PC-3 (cell line): ENCODE measurements around the gene CDH13. TPM values are rescaled to one million over a fixed set of nuclear protein-coding genes. Genes with fewer than 3 reads are reported as not detected.

Experiments used
- ATAC-seq: fragments of 200-7000 bp; cut with Tn5 transposase; 2 replicates; pipeline ENCODE4 v1.9.1; 2020; ENCODE audit warnings: mild to moderate bottlenecking, moderate library complexity
- BruUV-seq: library from RNA; stranded (reverse); fragments of 400-500 nt; replicated peaks from 2 replicates; lab custom pipeline; 2021; lab: Mats Ljungman, UMichigan
- CTCF ChIA-PET: fragments of 300-600 bp; sonication (Branson Sonifier 250); formaldehyde crosslinking; loops from one replicate; lab custom pipeline; 2022; ENCODE audit warnings: antibody characterized with exemption; lab: Charles Lee
- POLR2A ChIA-PET: fragments of 300-600 bp; sonication (Branson Sonifier 250); formaldehyde crosslinking; loops from one replicate; lab custom pipeline; 2022; ENCODE audit warnings: antibody characterized with exemption; ENCODE audit not compliant: unreplicated experiment; lab: Charles Lee
- DNase-seq: peaks from one replicate; pipeline ENCODE4 v3.0.0-alpha.2; 2015
- H2AFZ ChIP-seq: fragments of 300-600 bp; sonication (generic); 2 replicates; pipeline ENCODE4 v1.6.0; 2016; ENCODE audit warnings: antibody characterized with exemption, low read length
- H3F3A ChIP-seq: fragments of 300-600 bp; sonication (generic); one replicate; pipeline ENCODE4 v1.6.0; 2017; ENCODE audit warnings: antibody characterized with exemption, low read length, control low read depth, mild to moderate bottlenecking; ENCODE audit not compliant: unreplicated experiment
- H3K27ac ChIP-seq: fragments of 300-600 bp; sonication (generic); 2 replicates; pipeline ENCODE4 v1.5.1; 2016; ENCODE audit warnings: mild to moderate bottlenecking, low read length
- H3K27me3 ChIP-seq: fragments of 300-600 bp; sonication (generic); 2 replicates; pipeline ENCODE4 v1.6.1; 2016; ENCODE audit warnings: low read length, mixed read lengths
- H3K36me3 ChIP-seq: fragments of 300-600 bp; sonication (generic); 2 replicates; pipeline ENCODE4 v1.6.1; 2016; ENCODE audit warnings: low read depth, mixed run types, low read length, mixed read lengths
- H3K4me1 ChIP-seq: fragments of 300-600 bp; sonication (generic); 2 replicates; pipeline ENCODE4 v1.5.1; 2016; ENCODE audit warnings: low read length; ENCODE audit not compliant: insufficient read depth
- H3K4me2 ChIP-seq: fragments of 300-600 bp; sonication (generic); 2 replicates; pipeline ENCODE4 v1.6.0; 2016; ENCODE audit warnings: low read length
- H3K4me3 ChIP-seq: fragments of 300-600 bp; sonication (generic); 2 replicates; pipeline ENCODE4 v1.5.1; 2016; ENCODE audit warnings: mild to moderate bottlenecking, low read length, mixed read lengths
- H3K79me2 ChIP-seq: fragments of 300-600 bp; sonication (generic); 2 replicates; pipeline ENCODE4 v1.6.1; 2017; ENCODE audit warnings: low read length, mixed read lengths
- H3K9ac ChIP-seq: fragments of 300-600 bp; sonication (generic); 2 replicates; pipeline ENCODE4 v1.6.0; 2016; ENCODE audit warnings: mild to moderate bottlenecking, low read length
- H3K9me2 ChIP-seq: fragments of 300-600 bp; sonication (generic); replicated peaks from 2 replicates; pipeline ENCODE4 v1.6.1; 2016; ENCODE audit warnings: mixed run types, low read length, mixed read lengths
- H3K9me3 ChIP-seq: fragments of 300-600 bp; sonication (generic); 2 replicates; pipeline ENCODE4 v1.6.1; 2016; ENCODE audit warnings: low read length, mixed read lengths
- H4K20me1 ChIP-seq: fragments of 300-600 bp; sonication (generic); 2 replicates; pipeline ENCODE4 v1.6.1; 2016; ENCODE audit warnings: low read length, mixed read lengths
- EZH2 ChIP-seq: fragments of 300-600 bp; sonication (generic); IDR thresholded peaks from one replicate; pipeline ENCODE4 v1.6.1; 2017; ENCODE audit warnings: antibody characterized with exemption, mild to moderate bottlenecking, low read length; ENCODE audit not compliant: unreplicated experiment
- EZH2phosphoT487 ChIP-seq: fragments of 300-600 bp; sonication (generic); IDR thresholded peaks from 2 replicates; pipeline ENCODE4 v1.6.1; 2018; ENCODE audit warnings: mild to moderate bottlenecking, antibody characterized with exemption, low read length, borderline replicate concordance
- intact Hi-C: fragments of 100-400 bp; cut with micrococcal nuclease; formaldehyde crosslinking; loops from 2 replicates; pipeline ENCODE4 v1.9.0; 2023
- total RNA-seq: library from RNA; depleted of rRNA; stranded (reverse); fragments of >200 nt; gene quantifications from 2 replicates; pipeline ENCODE4 v1.2.3, GENCODE V29; 2014
- TF ChIP-seq, protein P1 (sequence below): fragments of 300-600 bp; sonication (generic); conservative IDR thresholded peaks from 2 replicates; pipeline ENCODE4 v1.5.1; 2017; ENCODE audit warnings: antibody characterized with exemption, low read depth, mild to moderate bottlenecking, low read length

Gene CDH13
- total RNA-seq, 1 experiment from 2014 or later = 0.36 TPM

DNA sequence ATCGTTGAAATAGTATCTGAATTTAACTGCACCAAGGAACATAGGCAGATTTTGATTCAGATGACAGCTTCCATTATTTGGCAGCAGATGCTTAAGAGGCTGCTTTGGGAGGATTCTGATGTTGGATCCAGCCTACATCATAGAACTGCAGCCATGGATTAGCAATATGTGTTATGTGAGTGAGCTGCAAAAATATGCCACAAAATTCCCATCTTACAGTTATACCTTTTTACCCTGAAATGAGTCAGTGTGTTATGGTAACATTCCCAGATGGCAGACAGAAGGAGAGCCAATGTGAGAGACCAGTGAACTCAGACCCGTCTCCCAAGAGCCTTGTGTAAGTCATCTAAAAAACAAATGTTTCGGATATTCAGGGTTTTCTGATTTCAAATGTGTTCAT is 206.1 kb downstream of the CDH13 start:
- DNase-seq = no peak
- POLR2A ChIA-PET = no interaction called here
- BruUV-seq = no TSS peak

GRCh38 chr16:82833378-82833993 is 206.7 kb downstream of the CDH13 start:
- no peak overlapping the region for H3K27ac ChIP-seq
- no peaks in the 10 kb centered on the region for H3K36me3 ChIP-seq
- ATAC-seq = no peak
- H3K9me3 ChIP-seq = no peaks in the 10 kb centered on the region
- ChIA-PET POLR2A (no interaction called here), CTCF (no interaction called here)
- DNase-seq = no peak
- no peak overlapping the region for H3K9ac ChIP-seq
- H3F3A ChIP-seq = no peaks in the 10 kb centered on the region
- no TSS peak for BruUV-seq
- H4K20me1 ChIP-seq = no peaks in the 10 kb centered on the region
- H3K4me3 ChIP-seq = no peak overlapping the region
- no peaks in the 10 kb centered on the region for H3K79me2 ChIP-seq
- H3K27me3 ChIP-seq = no peaks in the 10 kb centered on the region
- no peak overlapping the region for H3K4me2 ChIP-seq
- intact Hi-C loops = no loop called here
- TF ChIP-seq EZH2 (no peak), EZH2phosphoT487 (no peak)
- TF ChIP-seq, protein P1, sequence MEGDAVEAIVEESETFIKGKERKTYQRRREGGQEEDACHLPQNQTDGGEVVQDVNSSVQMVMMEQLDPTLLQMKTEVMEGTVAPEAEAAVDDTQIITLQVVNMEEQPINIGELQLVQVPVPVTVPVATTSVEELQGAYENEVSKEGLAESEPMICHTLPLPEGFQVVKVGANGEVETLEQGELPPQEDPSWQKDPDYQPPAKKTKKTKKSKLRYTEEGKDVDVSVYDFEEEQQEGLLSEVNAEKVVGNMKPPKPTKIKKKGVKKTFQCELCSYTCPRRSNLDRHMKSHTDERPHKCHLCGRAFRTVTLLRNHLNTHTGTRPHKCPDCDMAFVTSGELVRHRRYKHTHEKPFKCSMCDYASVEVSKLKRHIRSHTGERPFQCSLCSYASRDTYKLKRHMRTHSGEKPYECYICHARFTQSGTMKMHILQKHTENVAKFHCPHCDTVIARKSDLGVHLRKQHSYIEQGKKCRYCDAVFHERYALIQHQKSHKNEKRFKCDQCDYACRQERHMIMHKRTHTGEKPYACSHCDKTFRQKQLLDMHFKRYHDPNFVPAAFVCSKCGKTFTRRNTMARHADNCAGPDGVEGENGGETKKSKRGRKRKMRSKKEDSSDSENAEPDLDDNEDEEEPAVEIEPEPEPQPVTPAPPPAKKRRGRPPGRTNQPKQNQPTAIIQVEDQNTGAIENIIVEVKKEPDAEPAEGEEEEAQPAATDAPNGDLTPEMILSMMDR = no peak
- H3K9me2 ChIP-seq = no peaks in the 10 kb centered on the region
- no peak overlapping the region for H2AFZ ChIP-seq
- no peaks in the 10 kb centered on the region for H3K4me1 ChIP-seq

More for the DNA sequence above, 206.1 kb downstream of the CDH13 start:
- no peak overlapping the region for H3K4me2 ChIP-seq
- no peaks in the 10 kb centered on the region for H3K27me3 ChIP-seq
- no peak for ATAC-seq
- CTCF ChIA-PET = no interaction called here
- no peaks in the 10 kb centered on the region for H3K36me3 ChIP-seq
- no peak for TF ChIP-seq EZH2phosphoT487
- TF ChIP-seq, protein P1 = no peak
- TF ChIP-seq EZH2 = no peak
- intact Hi-C loops = no loop called here
- H3K9ac ChIP-seq = no peak overlapping the region
- no peaks in the 10 kb centered on the region for H3F3A ChIP-seq
- no peak overlapping the region for H2AFZ ChIP-seq
- H3K79me2 ChIP-seq = no peaks in the 10 kb centered on the region
- H3K9me2 ChIP-seq = no peaks in the 10 kb centered on the region
- H3K4me1 ChIP-seq = no peaks in the 10 kb centered on the region
- no peaks in the 10 kb centered on the region for H3K9me3 ChIP-seq
- no peaks in the 10 kb centered on the region for H4K20me1 ChIP-seq
- H3K4me3 ChIP-seq = no peak overlapping the region
- no peak overlapping the region for H3K27ac ChIP-seq

- Histone ChIP-seq H3K4me1 (no peaks in the 10 kb centered on the region), H3K27ac (no peak overlapping the region), H3K4me2 (no peak overlapping the region), H3K9me2 (no peaks in the 10 kb centered on the region), H3K4me3 (no peak overlapping the region), H3K9me3 (no peaks in the 10 kb centered on the region), H3K36me3 (no peaks in the 10 kb centered on the region), H2AFZ (no peak overlapping the region), H3K27me3 (no peaks in the 10 kb centered on the region), H4K20me1 (no peaks in the 10 kb centered on the region), H3F3A (no peaks in the 10 kb centered on the region), H3K79me2 (no peaks in the 10 kb centered on the region), H3K9ac (no peak overlapping the region)
- POLR2A ChIA-PET = no interaction called here
- intact Hi-C loops = no loop called here
- TF ChIP-seq EZH2phosphoT487 = no peak
- TF ChIP-seq, protein P1 = no peak
- TF ChIP-seq EZH2 = no peak
- no peak for DNase-seq
- no peak for ATAC-seq
- no TSS peak for BruUV-seq
- CTCF ChIA-PET = no interaction called here
Measured at GRCh38 chr16:82834151-82834815, 207.5 kb downstream of the CDH13 start.
